DMS 273 (cell line): ENCODE data around the gene FDX1.

ENCODE experiments used
- DNase-seq: peaks from one replicate; lab custom pipeline; 2025; ENCODE audit not compliant: unreplicated experiment; lab: John Stamatoyannopoulos, UW

FDX1 gene

DNA sequence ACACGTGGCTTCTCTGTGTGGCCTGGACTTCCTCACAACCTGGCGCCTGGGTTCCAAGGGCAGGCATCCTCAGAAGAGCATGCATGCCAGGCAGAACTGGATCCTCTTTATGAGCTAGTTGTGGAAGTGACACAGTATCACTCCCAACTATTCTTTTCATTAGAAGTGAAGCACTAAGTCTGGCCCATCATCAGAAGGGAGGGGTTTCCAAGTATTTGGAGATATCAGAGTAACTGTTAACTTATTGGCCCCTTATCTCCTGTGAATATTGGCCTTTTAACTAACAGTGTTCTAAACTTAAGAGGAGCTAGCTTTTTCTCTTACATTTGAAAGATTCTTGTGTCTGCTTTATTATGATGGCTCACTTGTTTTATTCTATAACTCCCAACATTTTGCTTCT lies 35.5 kb downstream of the FDX1 start:
- no peak for DNase-seq

DNA sequence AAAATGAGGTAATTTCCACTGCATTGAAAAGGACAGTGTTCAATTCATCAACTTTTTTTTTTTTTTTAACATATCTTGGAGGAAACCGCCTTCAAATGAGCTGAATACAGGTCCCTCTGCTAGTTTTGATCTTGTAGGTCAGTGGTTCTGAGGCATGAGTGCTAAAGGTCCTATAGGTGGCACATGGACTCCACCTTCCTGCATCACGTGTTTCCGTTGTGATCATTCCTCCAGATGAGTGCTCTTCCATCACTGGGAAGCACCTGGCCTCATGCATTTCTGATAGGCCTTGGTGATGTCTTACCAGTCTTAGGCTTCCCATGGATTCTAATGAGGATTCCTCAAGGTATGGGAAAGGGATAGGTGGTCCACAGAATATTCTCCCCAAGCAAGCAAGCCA lies 37.8 kb downstream of the FDX1 start:
- DNase-seq: no peak

DNA sequence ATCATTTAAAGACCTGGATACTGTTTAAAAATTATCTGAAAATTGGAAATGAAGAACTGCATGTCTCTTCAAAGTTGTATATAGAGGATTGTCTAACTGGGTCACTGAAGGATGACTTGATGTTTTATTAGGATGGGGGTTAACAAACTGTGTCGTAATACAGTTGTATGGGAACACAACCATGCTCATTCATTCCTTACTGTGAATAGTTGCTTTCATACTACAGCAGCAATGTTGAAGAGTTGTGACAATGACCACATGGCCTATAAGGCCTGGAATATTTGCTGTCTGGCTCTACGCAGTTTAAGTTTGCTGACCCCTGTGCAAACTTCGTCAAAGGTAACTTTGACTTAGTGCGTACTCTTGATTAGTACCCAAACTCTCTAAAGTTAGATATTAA lies 38.4 kb downstream of the FDX1 start:
- no peak for DNase-seq

DNA sequence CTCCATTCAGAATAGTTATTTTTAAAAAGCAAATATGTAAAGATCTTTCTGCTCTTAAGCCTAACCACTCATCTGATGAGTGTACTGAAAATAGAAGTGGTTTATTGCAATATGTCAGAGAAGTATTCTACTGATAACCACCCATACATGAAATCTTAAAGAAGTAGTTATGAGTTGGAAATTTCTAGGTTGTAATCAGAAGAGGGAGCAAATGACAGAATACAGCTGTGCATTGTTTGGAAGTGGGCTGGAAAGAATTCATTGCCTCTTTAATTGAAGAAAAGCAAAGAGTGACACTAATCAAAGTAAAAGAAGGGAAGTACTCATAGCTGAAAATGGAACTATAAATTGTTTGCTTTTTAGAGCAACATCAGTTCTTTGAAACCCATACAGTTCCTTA lies 39.4 kb downstream of the FDX1 start:
- DNase-seq: no peak

DNA sequence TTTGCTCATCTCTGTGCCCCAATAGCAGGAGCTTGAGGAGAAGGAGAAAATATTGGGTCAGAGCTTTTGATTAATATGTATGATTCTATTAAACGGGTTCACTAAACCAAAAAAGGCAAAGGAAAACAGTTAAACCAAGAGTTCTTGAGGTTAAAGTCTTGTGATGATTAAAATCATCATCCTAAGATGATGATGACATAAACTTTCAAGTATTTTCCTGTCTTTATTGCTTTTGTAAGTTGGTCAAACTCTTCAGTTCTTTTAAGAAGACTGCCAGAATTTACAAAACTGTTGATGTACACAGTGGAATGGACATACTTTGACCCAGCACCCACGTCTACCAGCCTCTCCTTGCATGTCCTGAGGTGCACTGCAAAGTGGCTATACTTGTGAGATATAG lies 41.0 kb downstream of the FDX1 start:
- no peak for DNase-seq

DNA sequence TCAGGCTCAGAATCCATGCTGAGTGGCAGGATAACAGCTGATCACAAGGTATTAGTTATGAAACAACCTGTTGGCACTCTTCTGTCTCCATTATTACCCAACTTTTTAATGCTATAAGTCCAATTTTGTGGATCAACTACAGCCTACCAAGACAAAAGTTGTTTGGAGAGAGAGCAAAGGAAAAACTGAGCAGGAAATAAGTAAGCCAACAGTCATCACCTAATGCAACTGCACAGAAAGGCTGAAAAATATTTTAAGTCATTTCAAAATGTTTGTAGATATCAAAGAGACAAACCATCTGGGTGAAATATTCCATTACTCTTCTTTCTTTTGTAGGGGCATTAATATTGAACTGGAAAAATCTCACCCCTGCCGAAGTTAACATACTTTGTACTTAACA lies 41.6 kb downstream of the FDX1 start:
- no peak for DNase-seq

DNA sequence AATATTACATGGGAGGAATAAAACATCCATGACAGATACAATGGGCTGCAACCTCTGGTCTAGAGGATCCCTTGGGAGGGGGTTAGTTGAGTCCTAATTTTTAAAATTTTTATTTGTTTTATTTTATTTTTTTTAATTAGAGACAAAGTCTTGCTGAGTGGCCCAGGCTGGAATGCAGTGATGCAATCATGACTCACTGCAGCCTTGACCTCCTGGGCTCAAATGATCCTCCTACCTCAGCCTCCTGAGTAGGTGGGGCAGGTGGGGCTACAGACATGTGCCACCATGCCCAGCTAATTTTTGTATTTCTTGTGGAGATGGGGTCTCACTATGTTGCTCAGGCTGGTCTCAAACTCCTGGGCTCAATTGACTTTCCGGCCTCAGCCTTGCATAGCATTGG lies 43.1 kb downstream of the FDX1 start:
- no peak for DNase-seq

DNA sequence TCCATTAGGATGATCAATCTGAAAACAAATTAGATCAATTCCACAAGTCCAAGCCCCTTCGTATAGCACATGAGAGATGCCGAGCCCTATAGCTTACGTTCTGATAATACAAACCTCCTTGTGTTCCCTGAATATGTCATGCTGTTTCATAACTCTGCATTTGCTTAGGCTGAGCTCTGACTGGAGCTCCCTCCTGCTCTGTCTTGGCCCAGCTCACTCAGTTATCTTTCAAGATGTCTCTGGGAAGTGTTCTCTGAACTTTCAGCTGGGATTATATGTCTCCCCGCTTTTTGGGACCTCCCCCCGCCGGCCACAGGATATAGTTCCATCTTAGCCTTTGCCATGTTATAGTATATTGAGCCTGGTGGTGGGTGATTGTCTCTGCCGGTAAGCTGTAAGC lies 44.0 kb downstream of the FDX1 start:
- DNase-seq: no peak

DNA sequence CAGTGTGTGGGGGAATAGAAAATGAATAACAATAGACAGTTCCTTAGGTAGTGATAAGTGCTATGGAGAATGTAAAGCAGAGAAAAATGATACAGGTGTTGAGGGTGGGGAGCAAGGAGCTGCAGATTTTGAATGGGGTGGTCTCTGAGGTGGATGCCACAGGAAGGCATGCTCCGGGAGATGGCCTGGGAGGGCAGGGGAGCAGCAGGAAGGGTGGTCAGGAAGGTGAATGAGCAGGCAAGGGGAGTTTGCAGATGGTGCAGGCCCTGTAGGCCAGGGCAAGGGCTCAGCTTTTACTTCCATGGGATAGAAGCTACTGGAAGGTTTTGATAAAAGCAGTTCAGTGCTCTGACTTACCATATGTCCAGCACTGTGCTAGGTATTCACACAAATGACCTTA lies 44.8 kb downstream of the FDX1 start:
- no peak for DNase-seq

DNA sequence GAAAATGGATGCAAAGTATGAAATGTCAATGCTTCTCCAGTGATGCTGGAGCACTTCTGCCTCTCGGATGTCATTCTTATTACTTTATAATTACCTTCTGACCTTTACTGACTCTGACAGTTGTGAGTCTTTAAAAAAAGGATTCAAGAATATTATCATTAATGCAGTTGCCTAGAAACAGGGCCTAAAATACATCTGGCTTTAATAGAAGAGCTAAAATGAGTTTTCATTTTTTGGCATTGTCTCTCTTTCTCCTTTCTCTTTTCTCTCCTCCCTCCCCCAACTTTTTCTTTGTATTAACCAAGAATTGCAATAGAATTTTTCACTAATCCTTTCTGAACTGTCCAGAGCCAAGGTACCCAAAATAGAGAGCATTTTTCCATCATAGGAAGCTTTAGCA lies 45.9 kb downstream of the FDX1 start:
- no peak for DNase-seq

DNA sequence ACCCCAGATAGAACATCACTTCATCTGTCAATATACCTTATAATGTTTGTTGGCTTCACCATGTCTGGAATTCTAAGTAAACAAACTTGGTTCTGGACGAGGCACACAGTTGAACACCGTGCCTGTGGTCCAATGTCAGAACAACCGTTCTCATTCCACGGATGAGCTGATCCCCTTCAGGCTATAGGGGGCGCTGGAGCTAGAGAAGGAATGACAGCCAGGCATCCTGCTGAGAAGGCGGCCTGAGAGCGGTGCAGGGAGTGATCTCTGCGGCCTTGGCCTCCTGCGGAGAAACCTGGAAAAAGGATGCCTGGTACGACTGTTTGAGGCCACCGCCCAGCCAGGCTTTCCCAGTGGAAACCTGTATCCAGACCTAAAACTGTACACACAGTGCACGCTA lies 48.7 kb downstream of the FDX1 start:
- peak; percentile 7 for DNase-seq

DNA sequence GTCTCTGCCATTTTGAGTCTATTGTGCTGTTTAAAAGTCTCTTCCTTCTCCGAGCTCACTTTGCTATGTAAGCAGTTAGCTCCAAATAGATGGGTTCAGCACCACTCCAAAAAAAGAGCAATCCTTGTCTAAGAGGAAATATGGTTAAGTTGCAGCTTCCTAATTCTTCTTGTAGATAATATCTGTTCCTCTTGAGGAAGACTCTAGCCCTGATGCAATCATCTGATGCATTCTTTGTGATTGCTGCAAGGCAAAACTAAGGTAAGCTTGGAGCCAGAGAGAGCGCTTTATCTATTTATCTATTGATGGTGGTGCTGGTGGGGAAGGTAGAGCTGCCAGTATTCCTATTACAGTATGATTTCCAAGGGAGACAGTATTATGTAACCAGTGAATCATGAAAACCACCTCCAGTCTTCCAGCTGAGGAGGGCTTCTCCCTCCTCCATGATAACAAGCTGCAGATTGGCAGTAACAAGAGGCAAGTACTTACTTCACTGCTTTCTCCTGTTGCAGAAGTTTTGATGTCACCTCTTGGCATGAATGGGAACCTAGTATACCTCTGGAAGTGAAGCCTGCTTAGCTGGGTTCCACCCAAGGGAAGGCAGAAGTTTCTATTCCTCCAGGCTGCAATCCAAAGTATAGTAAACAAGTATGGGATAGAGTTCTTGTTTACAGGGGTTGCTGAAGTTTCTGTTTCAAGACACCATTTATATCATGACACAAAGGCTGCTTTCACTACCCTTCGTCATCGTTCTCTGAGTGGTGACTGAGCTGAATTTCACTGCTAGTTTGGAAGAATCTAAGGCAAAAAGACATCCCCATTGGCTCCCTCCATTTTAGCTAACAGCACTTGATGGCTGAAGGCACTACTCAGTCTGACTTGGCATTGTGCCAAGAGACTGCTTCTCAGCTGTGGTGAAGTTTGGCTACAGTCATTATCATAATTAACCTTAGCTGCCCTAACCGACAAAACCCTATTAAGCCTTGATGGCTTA lies 49.7 kb downstream of the FDX1 start:
- DNase-seq: peak; percentile 76

DNA sequence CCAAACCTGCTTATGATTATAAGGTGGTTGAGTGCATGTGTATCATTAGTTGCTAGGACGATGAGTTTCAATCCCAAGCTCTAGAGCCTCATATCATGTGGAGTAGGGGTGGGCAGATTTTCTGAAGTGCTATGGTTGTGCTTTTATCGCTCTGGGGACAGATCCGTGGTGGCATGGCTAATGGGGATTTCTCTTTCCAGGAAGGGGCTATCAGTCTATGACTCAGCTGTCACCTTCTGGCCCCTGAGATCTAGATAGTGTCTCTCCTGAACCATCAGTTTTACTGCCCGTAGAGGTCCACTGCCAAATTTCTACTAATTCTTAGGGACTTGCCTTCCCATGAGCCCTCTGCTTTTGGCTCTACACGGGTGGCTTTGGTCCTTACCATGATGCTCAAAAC lies 51.8 kb downstream of the FDX1 start:
- peak; percentile 6 for DNase-seq

DNA sequence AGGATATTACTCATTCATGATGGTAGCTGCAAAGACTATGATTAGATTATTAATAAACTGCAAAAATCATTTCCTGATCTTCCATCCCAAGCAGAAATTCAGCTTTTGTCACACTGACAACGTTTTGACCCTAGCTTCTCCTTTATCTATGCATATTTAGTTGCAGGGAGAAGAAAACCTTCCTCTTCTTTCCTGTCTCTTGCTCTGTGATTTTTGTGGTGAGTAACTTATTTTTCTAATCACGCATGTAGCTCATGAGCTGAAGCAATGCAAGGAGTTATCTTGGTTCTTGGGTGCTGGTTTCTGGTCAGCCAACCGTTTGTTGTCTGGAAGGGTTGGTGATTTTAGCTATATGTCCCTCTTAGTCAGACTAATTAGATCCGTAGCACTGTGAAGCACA lies 56.4 kb downstream of the FDX1 start:
- no peak for DNase-seq

DNA sequence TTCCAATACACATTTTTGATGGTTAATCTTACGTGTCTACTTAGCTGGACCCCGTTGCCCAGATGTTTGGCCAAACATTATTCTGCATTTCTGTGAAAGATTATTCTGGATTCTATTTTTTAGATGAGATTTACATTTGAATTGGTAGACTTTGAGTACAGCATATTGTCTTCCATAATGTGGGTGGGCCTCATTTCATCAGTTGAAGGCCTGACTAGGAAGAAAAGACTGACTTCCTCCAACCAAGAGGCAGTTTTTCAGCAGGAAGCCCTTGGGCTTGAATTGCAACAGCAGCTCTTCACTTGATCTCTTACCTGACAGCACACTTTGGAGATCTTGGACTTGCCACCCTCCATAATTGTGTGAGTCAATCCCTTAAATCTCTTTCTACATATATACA lies 58.7 kb downstream of the FDX1 start:
- no peak for DNase-seq

DNA sequence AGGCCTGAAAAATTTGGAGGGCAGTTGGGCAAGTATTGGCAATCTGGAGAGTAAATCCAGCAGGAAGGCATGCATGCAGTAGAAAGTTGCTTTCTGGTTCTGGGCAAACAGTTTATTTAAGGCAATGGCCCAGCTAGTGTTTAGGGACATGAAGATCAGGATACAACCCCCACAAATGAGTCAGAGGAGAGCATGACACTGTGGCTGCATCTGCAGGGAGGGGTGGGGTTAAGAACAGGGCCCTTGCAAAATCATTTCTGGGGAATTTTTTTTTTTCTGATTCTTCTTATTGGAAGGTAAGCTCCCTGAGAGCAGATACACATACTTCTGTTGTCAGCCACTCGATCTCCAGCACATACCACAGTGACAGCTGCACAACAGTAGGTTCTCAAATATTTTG lies 61.1 kb downstream of the FDX1 start:
- DNase-seq: no peak

DNA sequence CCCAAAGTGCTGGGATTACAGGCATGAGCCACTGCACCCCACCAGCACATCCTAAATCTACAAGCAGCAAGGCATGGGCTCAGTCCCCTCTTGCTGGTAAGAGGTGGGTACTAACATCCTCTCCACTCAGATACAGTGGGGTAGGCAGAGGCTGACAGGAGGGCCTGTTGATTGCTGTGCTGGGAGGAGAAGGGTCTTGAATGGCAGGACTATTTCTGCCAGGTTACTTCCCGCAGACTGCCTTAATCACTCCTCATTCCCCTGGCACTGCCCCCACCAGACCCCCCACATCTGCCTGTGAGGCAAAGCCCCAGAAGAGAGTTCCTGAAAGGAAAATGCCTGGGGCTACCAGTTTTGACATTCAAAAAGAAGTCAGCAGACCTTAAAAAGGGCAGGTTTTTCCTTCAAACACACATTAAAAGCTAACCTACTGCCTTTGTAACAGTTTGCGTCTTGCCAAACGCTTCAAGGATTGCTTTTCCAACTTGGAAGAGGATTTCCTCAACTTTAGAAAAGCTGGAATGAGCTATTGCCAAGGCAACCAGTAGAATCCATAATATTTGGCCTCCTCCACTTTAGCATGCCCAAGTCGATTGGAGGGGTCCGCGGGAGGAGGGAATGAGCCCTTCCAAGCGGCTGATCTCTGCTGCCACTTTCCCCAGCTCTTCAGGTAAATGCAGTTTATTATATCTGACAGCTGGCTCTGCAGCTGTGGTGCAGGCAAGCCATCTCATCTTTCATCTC lies 62.0 kb downstream of the FDX1 start:
- peak; percentile 52 for DNase-seq

DNA sequence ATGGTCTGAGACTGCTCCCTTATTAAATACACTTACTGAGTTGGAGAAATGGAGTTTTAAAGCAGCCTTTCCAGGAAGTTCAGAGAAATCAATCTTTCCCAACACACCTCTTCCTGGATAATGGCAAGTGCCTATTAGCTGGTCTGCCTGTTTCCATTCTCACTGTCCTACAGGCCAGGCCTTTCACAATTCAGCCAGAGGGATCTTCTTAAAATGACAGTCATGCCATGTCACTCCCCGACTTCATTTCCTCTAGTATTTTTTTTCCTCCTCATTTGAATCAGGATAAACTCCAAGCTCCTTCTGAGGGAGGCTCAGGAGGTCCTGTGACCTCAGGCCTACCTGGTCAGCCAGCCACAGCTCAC lies 62.6 kb downstream of the FDX1 start:
- no peak for DNase-seq

DNA sequence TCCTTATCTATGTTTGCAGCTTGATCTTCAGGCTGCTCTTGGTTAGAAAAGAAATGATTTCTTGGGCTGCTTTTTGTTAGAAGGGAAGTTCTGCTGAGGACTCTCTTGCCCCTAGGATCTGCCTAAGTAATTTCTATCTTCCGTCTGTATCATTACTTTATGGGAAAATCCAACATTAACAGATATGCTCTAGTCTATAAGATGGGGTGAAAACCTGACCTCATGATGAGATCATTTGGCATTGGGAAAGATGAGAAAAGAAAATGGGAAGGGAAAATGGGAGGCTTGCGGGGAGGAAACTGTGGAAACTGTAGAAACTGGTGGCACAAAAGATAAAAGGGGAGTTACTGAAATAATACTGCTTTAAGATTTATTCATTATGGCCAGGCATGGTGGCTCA lies 63.6 kb downstream of the FDX1 start:
- DNase-seq: no peak

DNA sequence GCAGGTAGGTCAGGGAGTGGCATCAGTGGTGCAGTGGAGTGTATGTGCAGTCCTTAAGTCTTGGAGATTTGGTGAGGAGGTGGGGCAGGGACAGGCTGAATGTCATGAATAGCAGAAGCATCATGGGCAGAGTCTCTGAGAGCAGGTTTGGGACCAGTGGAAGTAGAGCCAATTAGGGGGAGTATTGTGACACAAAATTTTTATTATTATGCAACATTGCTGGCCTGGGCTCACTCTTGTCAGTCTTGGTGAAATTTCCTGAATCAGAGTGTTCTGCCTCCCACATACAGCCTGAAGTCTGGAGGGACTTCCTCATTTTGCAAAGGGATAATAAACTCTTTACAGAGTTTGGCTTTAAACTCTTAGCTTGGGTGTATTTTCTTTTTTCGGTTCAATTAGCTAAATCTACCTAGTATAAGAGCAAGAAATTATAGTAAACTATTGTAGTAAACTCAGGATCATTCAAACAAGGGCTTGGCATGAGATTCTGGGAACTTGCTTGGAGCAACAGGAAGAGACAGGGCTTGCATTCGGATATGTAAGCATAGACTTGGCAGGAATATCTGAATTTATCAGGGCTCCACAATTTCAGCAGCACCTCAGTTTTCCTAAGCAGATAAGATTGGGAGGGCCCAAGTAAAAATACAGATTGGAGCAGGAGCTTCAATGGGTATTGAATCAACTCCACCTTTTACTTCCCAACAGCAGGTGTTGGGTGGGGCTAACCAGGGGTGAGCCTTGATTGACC lies 67.7 kb downstream of the FDX1 start:
- no peak for DNase-seq

DNA sequence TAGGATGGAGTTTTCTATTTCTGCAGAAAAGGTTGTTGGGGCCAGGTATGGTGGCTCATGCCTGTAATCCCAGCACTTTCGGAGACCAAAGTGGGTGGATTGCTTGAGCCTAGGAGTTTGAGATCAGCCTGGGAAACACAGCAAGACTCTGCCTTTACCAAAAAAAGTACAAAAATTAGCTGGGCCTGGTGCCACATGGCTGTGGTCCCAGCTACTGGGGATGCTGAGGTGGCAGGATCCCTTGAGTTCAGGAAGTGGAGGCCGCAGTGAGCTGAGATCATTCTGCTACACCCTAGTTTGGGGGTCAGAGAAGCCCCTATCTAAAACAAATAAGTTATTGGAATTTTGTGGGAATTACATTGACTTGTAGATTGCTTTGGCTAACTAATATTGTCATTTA lies 71.7 kb downstream of the FDX1 start:
- DNase-seq: no peak
